GM20431 (cell line): ENCODE results near the gene AP3D1.
"Not testable (repeated sequence)": the region's sequence is repeated elsewhere in the genome, so short reads cannot be mapped to it uniquely, and the experiment has no call there.

Experiments
- in situ Hi-C: fragments of 300-500 bp; cut with MseI, MboI; formaldehyde crosslinking; loops from one replicate; pipeline ENCODE4 v1.15.0; 2020; ENCODE audit warnings: low sequenced_read_pairs; ENCODE audit not compliant: unreplicated experiment

AP3D1 gene

GRCh38 chr19:2096480-2097202 is 54.7 kb downstream of the AP3D1 start, which contains the start of gene IZUMO4:
Gene IZUMO4 (plus strand): TSS chr19:2096915. CDS start chr19:2096946, 31 bp downstream.
- in situ Hi-C loops = no loop called here

- in situ Hi-C loops = no loop called here
Observed at GRCh38 chr19:2096034-2096479, 55.3 kb downstream of the AP3D1 start, which contains the start of gene MOB3A. Gene MOB3A (minus strand): TSS chr19:2096326. CDS start chr19:2078560, 17,766 bp downstream.

GRCh38 chr19:2091926-2092525 is 59.3 kb downstream of the AP3D1 start:
- in situ Hi-C loops = not testable (repeated sequence)

- in situ Hi-C loops = no loop called here
Observed at GRCh38 chr19:2089727-2090053, 61.7 kb downstream of the AP3D1 start.

GRCh38 chr19:2089001-2089711 is 62.2 kb downstream of the AP3D1 start:
- in situ Hi-C loops = no loop called here

- in situ Hi-C loops = no loop called here
Observed at GRCh38 chr19:2087621-2088100, 63.7 kb downstream of the AP3D1 start.

- in situ Hi-C loops = not testable (repeated sequence)
Observed at GRCh38 chr19:2086695-2087620, 64.4 kb downstream of the AP3D1 start.

- in situ Hi-C loops = no loop called here
Observed at GRCh38 chr19:2084993-2085720, 66.2 kb downstream of the AP3D1 start.

- in situ Hi-C loops = no loop called here
Observed at GRCh38 chr19:2083174-2083854, 68.1 kb downstream of the AP3D1 start.

GRCh38 chr19:2081873-2082810 is 69.2 kb downstream of the AP3D1 start:
- in situ Hi-C loops = no loop called here

- in situ Hi-C loops = no loop called here
Observed at GRCh38 chr19:2080336-2080988, 70.9 kb downstream of the AP3D1 start.

- in situ Hi-C loops = no loop called here
Observed at GRCh38 chr19:2079865-2080301, 71.5 kb downstream of the AP3D1 start.

GRCh38 chr19:2079076-2079864 is 72.1 kb downstream of the AP3D1 start:
- in situ Hi-C loops = no loop called here

GRCh38 chr19:2077833-2078619 is 73.3 kb downstream of the AP3D1 start:
- in situ Hi-C loops = no loop called here

- in situ Hi-C loops = no loop called here
Observed at GRCh38 chr19:2077398-2077797, 74.0 kb downstream of the AP3D1 start.
